ENCODE measurements around the gene CIBAR2. TPM values are rescaled to one million over a fixed set of nuclear protein-coding genes. Genes with fewer than 3 reads are reported as not detected.

The CIBAR2 gene
- total and polyA plus RNA-seq, 2 experiments from 2014 or later, result not detected

DNA sequence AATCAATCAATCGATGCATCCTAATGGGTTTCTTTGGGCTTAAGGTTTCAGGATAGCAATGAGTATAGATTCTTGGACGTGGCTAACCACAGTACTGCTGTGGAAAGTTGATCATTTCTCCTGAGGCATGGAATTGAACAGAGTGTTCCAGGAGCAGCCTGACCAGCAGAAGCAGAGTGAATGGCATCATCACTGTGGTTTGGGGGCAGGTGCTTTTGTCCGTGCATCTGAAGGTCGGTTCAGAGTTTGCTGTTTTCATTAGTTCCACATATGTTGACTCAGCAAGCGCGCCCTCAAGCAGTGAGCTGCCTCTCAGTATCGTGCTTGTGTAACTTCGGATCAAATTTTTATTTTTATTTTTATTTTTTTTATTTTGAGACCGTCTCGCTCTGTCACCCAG, 59.7 kb downstream of the CIBAR2 start:
- H3K79me2 ChIP-seq (ENCODE audit: insufficient read depth), result 0 out of 2 replicates have a peak, but pooled peaks cover 3% of the 10 kb centered on the region
- no peaks in the 10 kb centered on the region for H3K27me3 ChIP-seq (replicated peaks; ENCODE audit: insufficient read depth)
- 97% methylated on average over 10 of the region's 10 CpGs for WGBS, 2 experiments (ENCODE audit: low coverage in 1 of 2, low lambda C conversion rate in 2 of 2, missing lambda C conversion rate in 2 of 2)
- no peak overlapping the region for H3K4me2 ChIP-seq (ENCODE audit: unreplicated experiment)
- no peak for TF ChIP-seq EZH2phosphoT487 (IDR thresholded peaks at IDR 0.05; ENCODE audit: insufficient read depth, low read depth)
- no peak for TF ChIP-seq EZH2 (IDR thresholded peaks at IDR 0.05; ENCODE audit: insufficient read depth, poor library complexity, severe bottlenecking)
- DNase-seq, result no peak
- no peak overlapping the region for H3K4me3 ChIP-seq
- in situ Hi-C loops (cut with MboI), result no loop called here
- H4K20me1 ChIP-seq (ENCODE audit: insufficient read depth), result no peaks in the 10 kb centered on the region
- H3F3A ChIP-seq (ENCODE audit: insufficient read depth), result peaks cover 22% of the 10 kb centered on the region
- H3K36me3 ChIP-seq (ENCODE audit: low read depth), result no peaks in the 10 kb centered on the region
- no peak overlapping the region for H2AFZ ChIP-seq
- no peak overlapping the region for H3K27ac ChIP-seq
- H3K9me3 ChIP-seq (ENCODE audit: low read depth), result no peaks in the 10 kb centered on the region
- no peaks in the 10 kb centered on the region for H3K9me2 ChIP-seq (ENCODE audit: insufficient read depth)
- H3K9ac ChIP-seq, result no peak overlapping the region
- H3K4me1 ChIP-seq (ENCODE audit: insufficient read depth), result peaks cover 20% of the 10 kb centered on the region

DNA sequence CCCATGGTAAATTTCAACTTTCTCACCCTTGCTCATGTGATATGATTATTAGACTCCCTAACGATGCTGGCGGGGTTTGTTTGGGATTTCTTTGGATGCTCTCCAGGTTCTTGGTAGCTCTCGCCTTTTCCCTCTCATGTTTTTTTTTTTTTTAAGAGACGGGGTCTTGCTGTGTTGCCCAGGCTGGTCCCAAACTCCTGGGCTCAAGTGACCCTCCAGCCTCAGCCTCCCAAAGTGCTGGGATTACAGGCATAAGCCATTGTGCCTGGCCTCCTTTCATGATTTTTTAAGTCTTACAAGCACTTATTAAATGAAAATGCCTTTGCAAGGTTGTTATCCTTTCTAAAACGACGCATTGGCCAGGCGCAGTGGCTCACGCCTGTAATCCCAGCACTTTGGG, 60.6 kb downstream of the CIBAR2 start:
- Histone ChIP-seq H3K4me2 (ENCODE audit: unreplicated experiment) (no peak overlapping the region), H3K4me3 (no peak overlapping the region), H3K9ac (no peak overlapping the region), H3K9me3 (ENCODE audit: low read depth) (no peaks in the 10 kb centered on the region), H3K27me3 (replicated peaks; ENCODE audit: insufficient read depth) (no peaks in the 10 kb centered on the region), H3K27ac (no peak overlapping the region), H3K36me3 (ENCODE audit: low read depth) (no peaks in the 10 kb centered on the region), H3K79me2 (ENCODE audit: insufficient read depth) (0 out of 2 replicates have a peak, but pooled peaks cover 3% of the 10 kb centered on the region), H4K20me1 (ENCODE audit: insufficient read depth) (no peaks in the 10 kb centered on the region), H3K9me2 (ENCODE audit: insufficient read depth) (no peaks in the 10 kb centered on the region), H2AFZ (no peak overlapping the region), H3K4me1 (ENCODE audit: insufficient read depth) (peaks cover 20% of the 10 kb centered on the region), H3F3A (ENCODE audit: insufficient read depth) (peaks cover 22% of the 10 kb centered on the region)
- TF ChIP-seq EZH2 (IDR thresholded peaks at IDR 0.05; ENCODE audit: insufficient read depth, poor library complexity, severe bottlenecking) (no peak), EZH2phosphoT487 (IDR thresholded peaks at IDR 0.05; ENCODE audit: insufficient read depth, low read depth) (no peak)
- in situ Hi-C loops (cut with MboI), result no loop called here
- DNase-seq, result no peak
- WGBS, 2 experiments (ENCODE audit: low coverage in 1 of 2, low lambda C conversion rate in 2 of 2, missing lambda C conversion rate in 2 of 2), result 91% methylated on average over 8 of the region's 8 CpGs

DNA sequence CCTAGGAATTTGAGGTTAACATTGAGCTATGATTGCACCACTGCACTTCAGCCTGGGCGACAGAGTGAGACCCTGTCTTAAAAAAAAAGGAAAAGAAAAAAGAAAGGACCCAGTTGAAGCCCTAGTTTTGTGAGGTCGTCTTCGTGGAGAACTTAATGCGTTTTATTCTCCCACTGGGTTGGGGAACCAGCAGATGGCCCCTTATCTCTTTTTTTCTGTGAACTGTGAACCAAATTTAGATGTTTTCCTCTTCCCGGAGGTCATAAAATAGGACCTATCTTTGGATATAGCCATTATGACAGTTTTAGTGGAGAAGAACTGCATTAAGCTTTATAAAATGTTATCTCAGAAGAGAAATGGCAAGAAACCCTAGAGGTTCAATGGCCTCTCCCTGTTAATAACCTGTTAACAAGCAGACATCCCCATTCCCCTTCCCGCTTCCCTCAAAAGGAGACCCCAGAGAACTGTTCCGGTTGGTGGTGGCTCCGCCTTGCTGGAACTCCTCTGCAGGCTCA, 61.1 kb downstream of the CIBAR2 start:
- no peak for TF ChIP-seq EZH2phosphoT487 (IDR thresholded peaks at IDR 0.05; ENCODE audit: insufficient read depth, low read depth)
- TF ChIP-seq EZH2 (IDR thresholded peaks at IDR 0.05; ENCODE audit: insufficient read depth, poor library complexity, severe bottlenecking), result no peak
- no peaks in the 10 kb centered on the region for H3K27me3 ChIP-seq (replicated peaks; ENCODE audit: insufficient read depth)
- peak overlapping the region; percentile 36 for H3K4me2 ChIP-seq (ENCODE audit: unreplicated experiment)
- DNase-seq, result no peak
- 84 to 85% methylated on average over 8 of the region's 8 CpGs for WGBS, 2 experiments (ENCODE audit: low coverage in 1 of 2, low lambda C conversion rate in 2 of 2, missing lambda C conversion rate in 2 of 2)
- H3K27ac ChIP-seq, result peak overlapping the region; percentile 21; the same call in 1 of the 2 replicates
- H3K9me2 ChIP-seq (ENCODE audit: insufficient read depth), result no peaks in the 10 kb centered on the region
- H4K20me1 ChIP-seq (ENCODE audit: insufficient read depth), result no peaks in the 10 kb centered on the region
- H3K36me3 ChIP-seq (ENCODE audit: low read depth), result no peaks in the 10 kb centered on the region
- peaks cover 18% of the 10 kb centered on the region for H3K4me1 ChIP-seq (ENCODE audit: insufficient read depth)
- in situ Hi-C loops (cut with MboI), result no loop called here
- no peak overlapping the region for H2AFZ ChIP-seq
- H3K79me2 ChIP-seq (ENCODE audit: insufficient read depth), result 0 out of 2 replicates have a peak, but pooled peaks cover 3% of the 10 kb centered on the region
- H3F3A ChIP-seq (ENCODE audit: insufficient read depth), result peaks cover 20% of the 10 kb centered on the region
- H3K9ac ChIP-seq, result no peak overlapping the region
- no peaks in the 10 kb centered on the region for H3K9me3 ChIP-seq (ENCODE audit: low read depth)
- no peak overlapping the region for H3K4me3 ChIP-seq

- Histone ChIP-seq H3K4me2 (ENCODE audit: unreplicated experiment) (no peak overlapping the region), H3K27ac (no peak overlapping the region)
- 90 to 91% methylated on average over 15 of the region's 15 CpGs for WGBS, 2 experiments (ENCODE audit: low coverage in 1 of 2, low lambda C conversion rate in 2 of 2, missing lambda C conversion rate in 2 of 2)
Observed at GRCh38 chr16:85049706-85050305, 62.5 kb downstream of the CIBAR2 start.

More at GRCh38 chr16:85049706-85050305, 62.5 kb downstream of the CIBAR2 start:
- Histone ChIP-seq H3K36me3 (ENCODE audit: low read depth) (no peaks in the 10 kb centered on the region), H3K79me2 (ENCODE audit: insufficient read depth) (0 out of 2 replicates have a peak, but pooled peaks cover 3% of the 10 kb centered on the region), H4K20me1 (ENCODE audit: insufficient read depth) (no peaks in the 10 kb centered on the region), H3K4me3 (no peak overlapping the region), H3K9me2 (ENCODE audit: insufficient read depth) (no peaks in the 10 kb centered on the region), H3K27me3 (replicated peaks; ENCODE audit: insufficient read depth) (no peaks in the 10 kb centered on the region), H3K9me3 (ENCODE audit: low read depth) (no peaks in the 10 kb centered on the region), H3K4me1 (ENCODE audit: insufficient read depth) (peaks cover 7% of the 10 kb centered on the region; the same call in 1 of the 2 replicates), H3K9ac (no peak overlapping the region), H2AFZ (no peak overlapping the region), H3F3A (ENCODE audit: insufficient read depth) (peaks cover 7% of the 10 kb centered on the region)
- TF ChIP-seq EZH2phosphoT487 (IDR thresholded peaks at IDR 0.05; ENCODE audit: insufficient read depth, low read depth), result no peak
- no peak for TF ChIP-seq EZH2 (IDR thresholded peaks at IDR 0.05; ENCODE audit: insufficient read depth, poor library complexity, severe bottlenecking)
- in situ Hi-C loops (cut with MboI), result no loop called here
- no peak for DNase-seq
